Retinal pigment epithelial cell (primary cell): ENCODE measurements around the gene RIMKLB.

ENCODE experiments used
- DNase-seq: peaks from one replicate; pipeline ENCODE4 v3.0.0-alpha.2; 2010; ENCODE audit warnings: low read depth
- H3K4me3 ChIP-seq: 2 replicates; pipeline ENCODE4 v1.5.1; 2011; ENCODE audit warnings: mild to moderate bottlenecking, low read length, control low read depth, moderate library complexity
- CTCF ChIP-seq: conservative IDR thresholded peaks from 2 replicates; pipeline ENCODE4 v1.5.1; 2011; ENCODE audit warnings: low read depth, low read length, control low read depth, inconsistent platforms

RIMKLB gene

GRCh38 chr12:8699714-8700113, 1.9 kb downstream of the RIMKLB start:
- DNase-seq, result no peak
- H3K4me3 ChIP-seq, result no peak overlapping the region
- no peak for TF ChIP-seq CTCF

- no peak for DNase-seq
- no peak overlapping the region for H3K4me3 ChIP-seq
- TF ChIP-seq CTCF, result no peak
These were observed 3.4 kb downstream of the RIMKLB start for GRCh38 chr12:8701046-8701660.

- no peak overlapping the region for H3K4me3 ChIP-seq
- DNase-seq, result no peak
- TF ChIP-seq CTCF, result no peak
These were observed 4.4 kb downstream of the RIMKLB start for GRCh38 chr12:8702159-8702558.

GRCh38 chr12:8709124-8709830, 11.5 kb downstream of the RIMKLB start:
- no peak for TF ChIP-seq CTCF
- DNase-seq, result no peak
- H3K4me3 ChIP-seq, result no peak overlapping the region

- no peak for DNase-seq
- no peak for TF ChIP-seq CTCF
- H3K4me3 ChIP-seq, result no peak overlapping the region
These were observed 14.8 kb downstream of the RIMKLB start for GRCh38 chr12:8712572-8712971.

GRCh38 chr12:8722286-8722800, 24.6 kb downstream of the RIMKLB start:
- no peak overlapping the region for H3K4me3 ChIP-seq
- TF ChIP-seq CTCF, result no peak
- no peak for DNase-seq

- DNase-seq, result no peak
- H3K4me3 ChIP-seq, result no peak overlapping the region
- TF ChIP-seq CTCF, result no peak
These were observed 37.1 kb downstream of the RIMKLB start for GRCh38 chr12:8734873-8735381.
